Esophagus muscularis mucosa (tissue), 4 donors: Measurements from ENCODE around the gene TENM4.

Experiments used
- EP300 ChIP-seq: sonication (generic); formaldehyde crosslinking; IDR thresholded peaks from one replicate; pipeline ENCODE4 v1.6.1; 2017; ENCODE audit warnings: antibody characterized with exemption
- POLR2A ChIP-seq: fragments of 450-650 bp; IDR thresholded peaks from one replicate; pipeline ENCODE4 v1.6.1; 2017; ENCODE audit warnings: antibody characterized with exemption, moderate library complexity, mild to moderate bottlenecking, low read depth
- POLR2AphosphoS5 ChIP-seq, 2 donors: sonication (generic); formaldehyde crosslinking; IDR thresholded peaks; one replicate each; pipeline ENCODE4 v1.6.1; 2017; ENCODE audit warnings: antibody characterized with exemption in 2 of 2
- TF ChIP-seq, protein P1 (sequence below), 3 experiments: fragments of 200-600 bp in 2 of 3; fragments of 450-650 bp in 1 of 3; sonication (generic) in 2 of 3; IDR thresholded peaks; one replicate each; pipeline ENCODE4 v1.5.1; 2017 to 2019; ENCODE audit warnings: antibody characterized with exemption in 3 of 3, mild to moderate bottlenecking in 2 of 3, moderate library complexity in 1 of 3

DNA sequence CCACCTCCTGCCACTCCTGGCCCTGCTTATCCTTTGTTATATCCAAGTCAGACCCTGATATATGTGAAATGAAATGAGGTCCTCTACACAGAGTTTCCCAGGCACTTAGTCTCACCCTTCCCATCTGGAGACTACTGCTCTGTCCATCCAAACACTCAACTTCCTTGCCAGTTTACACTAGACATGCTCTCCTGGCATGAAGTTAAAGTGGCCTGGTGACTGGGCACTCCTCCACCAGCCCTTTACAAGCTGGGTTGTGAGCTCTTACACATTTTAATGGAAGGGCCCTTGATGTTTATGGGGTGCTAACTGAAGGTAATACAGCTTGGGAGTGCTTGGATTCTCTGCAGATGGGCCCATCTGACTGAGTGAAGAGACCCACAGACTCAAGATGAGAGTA lies 650.0 kb downstream of the TENM4 start:
- TF ChIP-seq, protein P1, sequence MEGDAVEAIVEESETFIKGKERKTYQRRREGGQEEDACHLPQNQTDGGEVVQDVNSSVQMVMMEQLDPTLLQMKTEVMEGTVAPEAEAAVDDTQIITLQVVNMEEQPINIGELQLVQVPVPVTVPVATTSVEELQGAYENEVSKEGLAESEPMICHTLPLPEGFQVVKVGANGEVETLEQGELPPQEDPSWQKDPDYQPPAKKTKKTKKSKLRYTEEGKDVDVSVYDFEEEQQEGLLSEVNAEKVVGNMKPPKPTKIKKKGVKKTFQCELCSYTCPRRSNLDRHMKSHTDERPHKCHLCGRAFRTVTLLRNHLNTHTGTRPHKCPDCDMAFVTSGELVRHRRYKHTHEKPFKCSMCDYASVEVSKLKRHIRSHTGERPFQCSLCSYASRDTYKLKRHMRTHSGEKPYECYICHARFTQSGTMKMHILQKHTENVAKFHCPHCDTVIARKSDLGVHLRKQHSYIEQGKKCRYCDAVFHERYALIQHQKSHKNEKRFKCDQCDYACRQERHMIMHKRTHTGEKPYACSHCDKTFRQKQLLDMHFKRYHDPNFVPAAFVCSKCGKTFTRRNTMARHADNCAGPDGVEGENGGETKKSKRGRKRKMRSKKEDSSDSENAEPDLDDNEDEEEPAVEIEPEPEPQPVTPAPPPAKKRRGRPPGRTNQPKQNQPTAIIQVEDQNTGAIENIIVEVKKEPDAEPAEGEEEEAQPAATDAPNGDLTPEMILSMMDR (IDR thresholded peaks at IDR 0.05) = no peak
- TF ChIP-seq EP300 (no peak), POLR2AphosphoS5 (IDR thresholded peaks at IDR 0.05) (no peak), POLR2A (no peak)
